GM18498 (cell line): ENCODE data around the gene WWOX.

Experiments
- ATAC-seq: cut with Tn5 transposase; IDR thresholded peaks from one replicate; pipeline ENCODE4 v1.9.1; 2021; ENCODE audit warnings: mild to moderate bottlenecking, moderate library complexity; ENCODE audit not compliant: unreplicated experiment

WWOX gene

GRCh38 chr16:78102865-78103264 lies 3.4 kb downstream of the WWOX start:
- no peak for ATAC-seq

GRCh38 chr16:78105517-78105916 lies 6.1 kb downstream of the WWOX start:
- no peak for ATAC-seq

DNA sequence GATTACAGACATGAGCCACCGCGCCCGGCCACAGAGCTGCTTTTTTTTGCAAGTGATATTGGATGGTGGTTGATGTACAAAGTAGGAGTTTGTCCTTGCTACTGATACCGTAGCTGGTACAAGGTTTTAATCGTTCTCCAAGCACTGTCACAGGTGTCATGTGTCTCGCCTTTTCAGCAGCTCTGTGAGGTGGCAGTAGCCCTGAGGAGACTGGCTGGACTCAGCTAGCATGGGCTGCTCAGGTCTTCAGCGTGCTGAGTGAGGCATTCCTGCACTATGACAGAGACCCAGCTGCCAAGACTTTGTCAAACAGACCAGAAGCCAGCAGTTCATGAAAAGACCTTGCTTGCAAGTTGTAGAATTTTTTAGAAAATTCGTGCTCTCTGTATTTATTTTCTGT lies 7.2 kb downstream of the WWOX start:
- no peak for ATAC-seq

DNA sequence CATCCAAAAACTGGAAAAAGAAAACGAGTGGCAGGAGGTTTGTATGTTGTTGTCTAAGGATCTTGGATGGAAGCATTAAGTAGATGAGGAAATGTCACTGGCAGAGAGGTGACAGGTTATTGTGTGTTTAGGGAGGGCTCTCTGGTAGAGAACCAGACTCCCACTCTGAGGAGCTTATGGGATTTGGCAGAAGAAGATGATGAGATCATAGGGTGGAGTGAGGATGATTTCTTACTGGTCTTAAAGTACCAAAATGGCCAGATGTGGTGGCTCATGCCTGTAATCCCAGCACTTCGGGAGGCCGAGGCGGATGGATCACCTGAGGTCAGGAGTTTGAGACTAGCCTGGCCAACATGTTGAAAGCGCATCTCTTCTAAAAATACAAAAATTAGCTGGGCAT lies 9.0 kb downstream of the WWOX start:
- ATAC-seq = no peak

GRCh38 chr16:78113258-78113657 lies 13.8 kb downstream of the WWOX start:
- ATAC-seq = no peak

DNA sequence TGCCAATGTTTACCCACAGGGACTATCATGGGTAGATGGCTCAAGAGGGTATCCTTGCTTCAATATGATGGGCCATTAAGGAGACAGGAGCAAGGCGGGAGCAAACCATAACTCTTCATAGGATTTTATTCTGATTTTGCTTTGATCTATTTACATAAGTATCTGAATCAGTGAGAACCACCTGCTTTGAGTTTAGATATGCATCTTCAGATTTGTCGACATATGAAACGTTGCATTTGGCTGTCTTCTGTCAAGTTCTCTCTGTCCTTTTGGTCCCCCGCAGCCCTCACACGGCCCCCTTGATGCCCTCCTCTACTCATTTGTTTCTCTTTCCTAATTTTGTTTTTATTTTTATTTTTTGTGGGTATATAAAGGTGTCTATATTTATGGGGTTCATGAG lies 16.2 kb downstream of the WWOX start:
- no peak for ATAC-seq

GRCh38 chr16:78116946-78117345 lies 17.5 kb downstream of the WWOX start:
- no peak for ATAC-seq

DNA sequence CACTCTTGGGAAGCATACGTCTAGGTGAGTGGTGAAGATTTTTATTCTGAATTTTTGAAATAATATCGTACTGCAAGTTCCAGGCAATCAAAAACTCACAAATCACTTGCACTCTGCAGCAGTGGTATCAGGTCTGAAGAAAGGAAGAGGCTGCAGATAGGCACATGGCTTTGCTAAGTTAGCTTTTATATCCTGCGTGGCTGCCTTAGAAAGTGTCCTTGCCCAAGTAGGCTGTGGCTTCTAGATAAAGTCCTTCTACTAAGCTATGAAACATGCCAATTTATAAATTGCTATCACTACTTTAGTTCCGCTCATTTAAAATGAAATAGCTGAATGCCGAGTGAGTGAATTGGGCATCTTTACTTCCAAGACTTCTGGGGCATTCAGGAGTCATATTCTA lies 17.9 kb downstream of the WWOX start:
- ATAC-seq = no peak

DNA sequence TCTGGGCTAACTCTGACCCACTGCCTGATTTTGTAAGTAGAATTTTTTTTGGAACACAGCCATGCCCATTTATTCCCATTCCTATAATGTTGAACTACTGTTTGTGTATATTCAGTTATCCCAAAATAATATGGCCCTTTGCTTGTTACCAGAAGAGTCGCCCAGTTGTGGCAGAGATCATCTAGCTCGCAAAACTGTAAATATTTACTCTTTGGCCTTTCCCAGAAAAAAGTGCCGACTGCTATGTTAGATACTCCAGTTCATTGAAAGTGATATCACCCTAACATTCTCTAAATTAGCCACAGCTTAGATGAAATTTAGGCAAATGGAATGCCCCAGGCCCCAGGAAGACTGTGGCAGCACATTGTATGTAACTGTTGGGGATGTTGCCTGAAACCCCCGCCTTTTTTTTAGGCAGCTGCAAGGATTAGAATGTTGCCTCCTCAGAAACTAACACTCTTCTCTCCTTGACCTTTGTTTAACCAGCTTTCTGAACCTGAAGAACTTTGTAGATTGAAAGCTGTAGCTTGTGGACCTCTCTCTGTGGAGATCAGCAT lies 19.1 kb downstream of the WWOX start:
- ATAC-seq = no peak

DNA sequence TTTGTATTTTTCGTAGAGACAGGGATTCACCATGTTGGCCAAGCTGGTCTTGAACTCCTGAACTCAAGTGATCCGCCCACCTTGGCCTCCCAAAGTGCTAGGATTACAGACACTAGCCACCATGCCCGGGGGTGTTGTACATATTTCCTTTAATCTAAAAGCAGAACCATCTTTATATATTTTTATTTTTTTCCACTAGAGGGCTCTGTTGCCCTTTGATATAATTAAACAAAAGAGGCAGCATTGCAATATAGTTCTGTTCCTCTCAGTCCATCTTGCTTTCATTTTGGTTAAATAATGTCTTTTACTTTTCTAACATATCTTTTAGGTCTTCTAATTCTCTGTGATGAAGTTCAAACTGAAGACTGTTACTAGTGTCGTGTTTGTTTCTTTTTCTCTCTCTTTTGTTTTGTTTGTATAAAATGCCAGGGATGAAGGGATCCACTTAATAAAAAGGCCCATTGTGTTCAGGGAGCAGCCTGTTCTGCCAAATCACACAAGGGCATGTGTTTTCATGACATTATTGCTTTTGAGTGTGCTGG lies 23.4 kb downstream of the WWOX start:
- peak; percentile 85 for ATAC-seq

- ATAC-seq = no peak
Observed at GRCh38 chr16:78125112-78125844, 25.8 kb downstream of the WWOX start.

DNA sequence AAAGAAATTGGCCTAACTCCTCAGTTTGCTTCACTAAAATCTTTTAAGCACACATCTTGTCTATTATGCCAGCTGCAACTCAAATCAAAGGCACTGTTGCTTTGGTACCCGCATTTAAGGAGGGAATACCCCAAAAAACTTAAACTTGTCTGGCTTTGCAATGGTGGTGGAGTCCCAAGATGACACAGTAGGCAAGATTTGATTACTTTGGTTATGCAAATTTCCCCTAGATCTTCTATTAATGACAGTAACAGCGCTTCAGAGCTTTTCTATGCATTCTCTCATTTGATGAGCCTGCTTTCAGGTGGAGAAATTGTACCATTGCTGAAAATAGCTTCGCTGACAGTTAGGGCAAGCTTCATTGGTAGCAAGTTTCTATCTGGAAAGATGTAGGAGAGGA lies 27.2 kb downstream of the WWOX start:
- ATAC-seq = no peak

GRCh38 chr16:78127130-78127529 lies 27.7 kb downstream of the WWOX start:
- no peak for ATAC-seq

GRCh38 chr16:78128913-78129312 lies 29.5 kb downstream of the WWOX start:
- ATAC-seq = no peak

GRCh38 chr16:78129349-78129748 lies 29.9 kb downstream of the WWOX start:
- no peak for ATAC-seq

GRCh38 chr16:78130083-78130608 lies 30.7 kb downstream of the WWOX start:
- no peak for ATAC-seq

GRCh38 chr16:78130950-78131349 lies 31.5 kb downstream of the WWOX start:
- ATAC-seq = no peak

GRCh38 chr16:78133919-78134318 lies 34.5 kb downstream of the WWOX start:
- no peak for ATAC-seq

DNA sequence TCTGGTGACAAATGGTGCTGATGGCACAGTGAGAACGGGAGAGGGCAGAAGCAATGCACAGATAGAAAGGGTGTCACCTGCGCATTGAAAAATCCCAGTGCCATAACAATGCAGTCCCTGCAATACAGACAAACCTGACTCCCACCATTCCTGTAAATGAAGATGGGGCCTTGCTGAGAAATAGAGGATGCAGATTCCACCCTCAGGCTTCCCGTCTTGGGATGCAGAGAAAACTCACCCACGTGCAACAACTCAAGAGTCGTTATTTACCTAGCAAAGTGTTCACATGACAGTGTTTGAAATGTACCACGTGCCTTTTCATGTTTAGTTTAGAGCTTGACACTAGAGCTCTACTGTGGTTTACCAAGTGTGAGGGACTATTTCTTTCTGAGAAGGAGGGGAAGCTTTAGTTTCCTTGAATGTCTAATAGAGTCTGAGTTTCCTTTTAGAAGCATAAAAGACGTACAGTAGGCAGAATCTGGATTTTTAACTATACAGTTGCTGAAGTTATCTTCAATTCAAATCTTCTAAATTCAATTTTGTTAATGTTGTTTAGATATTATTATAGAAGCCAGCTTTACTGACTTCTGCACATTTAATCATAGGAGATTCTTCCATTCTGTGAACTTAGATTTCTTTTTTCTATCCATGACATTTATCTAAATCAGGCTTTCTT lies 35.6 kb downstream of the WWOX start:
- ATAC-seq = no peak

- ATAC-seq = no peak
Observed at GRCh38 chr16:78137179-78137578, 37.7 kb downstream of the WWOX start.

GRCh38 chr16:78137782-78138616 lies 38.5 kb downstream of the WWOX start:
- no peak for ATAC-seq
